NCI-H460 (cell line): ENCODE measurements around the gene SHC3. TPM values are rescaled to one million over a fixed set of nuclear protein-coding genes. Genes with fewer than 3 reads are reported as not detected.

Experiments used
- DNase-seq: peaks from one replicate; pipeline ENCODE4 v3.0.0-alpha.2; 2016; ENCODE audit warnings: low read depth; ENCODE audit errors: extremely low read depth
- total RNA-seq: library from RNA; depleted of rRNA; stranded (reverse); fragments of >200 nt; shearing (Covaris generic); gene quantifications from 2 replicates; pipeline ENCODE4 v1.2.3, GENCODE V29; 2014

Gene SHC3
- total RNA-seq, 1 experiment from 2014 or later: 2.4 TPM

GRCh38 chr9:88992556-88992955, 186.1 kb downstream of the SHC3 start:
- DNase-seq: no peak

DNA sequence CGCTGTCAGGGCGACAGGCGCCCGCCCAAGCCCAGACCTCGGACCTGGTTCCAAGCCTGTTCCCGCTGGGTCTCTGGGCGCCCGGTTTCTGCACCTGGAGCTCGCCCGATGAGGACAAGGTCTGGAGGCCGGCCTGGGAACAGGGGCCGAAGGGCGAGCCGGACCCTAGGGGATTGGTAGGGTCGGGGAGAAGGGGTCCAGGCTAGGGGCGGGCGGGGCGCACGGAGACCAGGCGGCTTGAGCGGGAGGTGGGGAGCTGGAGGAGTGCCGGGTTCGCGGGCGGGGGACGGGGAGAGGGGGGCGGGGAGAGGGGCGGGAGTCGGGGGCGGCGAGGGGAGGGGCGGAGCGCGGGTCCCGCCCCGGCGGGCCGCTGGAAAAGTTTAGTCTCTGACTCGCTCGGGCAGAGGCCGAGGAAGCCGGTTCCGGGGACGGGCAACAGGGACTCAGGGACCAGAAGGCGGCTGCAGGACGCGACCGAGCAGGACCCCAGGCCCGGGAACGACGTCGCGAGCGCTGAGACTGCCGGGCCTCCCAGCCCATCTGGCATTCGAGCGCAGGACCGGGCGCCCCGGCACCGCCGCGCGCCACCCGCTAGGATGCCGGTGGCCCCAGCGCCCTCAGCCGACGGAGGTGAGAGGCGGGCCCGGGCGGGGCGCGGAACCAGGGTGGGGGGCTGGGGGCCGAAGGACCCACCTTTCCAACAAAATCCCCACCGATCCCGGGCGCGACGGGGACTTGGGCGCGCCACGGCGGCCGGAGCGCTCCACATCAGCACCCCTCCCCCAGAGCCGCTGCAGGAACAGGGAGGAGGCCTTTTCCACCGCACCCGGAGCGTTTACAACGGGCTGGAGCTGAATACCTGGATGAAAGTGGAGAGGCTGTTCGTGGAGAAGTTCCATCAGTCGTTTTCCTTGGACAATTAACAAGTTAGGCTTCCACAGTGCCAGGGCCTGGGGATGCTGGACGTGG, 187.3 kb downstream of the SHC3 start, which contains the start of gene S1PR3:
TSS of gene S1PR3 (plus strand) at position 403 of the 969 bp plus-strand sequence. CDS start 9,733 bp downstream, outside the sequence.
- DNase-seq: no peak

- DNase-seq: no peak
Observed at GRCh38 chr9:88990729-88991065, 187.9 kb downstream of the SHC3 start.

DNA sequence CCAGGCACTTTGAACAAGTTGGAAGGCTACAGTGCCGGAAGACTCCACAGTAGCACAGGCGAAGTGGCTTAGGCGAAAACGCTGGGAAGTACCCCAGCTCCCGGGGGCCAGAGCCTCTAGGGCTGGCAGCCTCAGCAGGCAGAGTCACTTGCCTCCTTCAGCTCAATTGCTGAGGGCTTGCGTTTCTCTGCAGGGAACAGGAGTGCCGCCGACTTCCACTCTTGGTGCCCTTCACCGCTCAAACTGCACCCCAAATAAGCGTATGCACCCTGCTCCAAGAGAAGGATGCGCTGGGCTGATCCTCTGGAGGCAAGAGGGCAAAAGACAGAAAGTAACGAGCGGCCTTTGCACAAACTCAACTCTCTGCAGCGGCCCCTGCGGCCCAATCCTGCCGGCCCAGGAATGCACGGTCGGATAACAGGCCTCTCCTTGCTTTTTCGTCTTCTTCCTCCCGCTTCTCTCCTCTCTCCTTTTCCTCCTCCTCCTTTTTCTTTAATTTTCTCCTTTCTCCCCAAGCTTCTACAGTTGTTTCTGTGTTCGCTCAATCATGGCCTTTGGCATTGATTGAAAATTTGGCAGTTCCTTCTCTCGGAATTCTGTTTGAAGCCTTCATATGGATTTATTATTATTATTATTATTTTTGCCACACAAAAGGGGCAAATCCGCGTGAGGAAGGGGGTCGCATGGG, 188.4 kb downstream of the SHC3 start:
- no peak for DNase-seq

DNA sequence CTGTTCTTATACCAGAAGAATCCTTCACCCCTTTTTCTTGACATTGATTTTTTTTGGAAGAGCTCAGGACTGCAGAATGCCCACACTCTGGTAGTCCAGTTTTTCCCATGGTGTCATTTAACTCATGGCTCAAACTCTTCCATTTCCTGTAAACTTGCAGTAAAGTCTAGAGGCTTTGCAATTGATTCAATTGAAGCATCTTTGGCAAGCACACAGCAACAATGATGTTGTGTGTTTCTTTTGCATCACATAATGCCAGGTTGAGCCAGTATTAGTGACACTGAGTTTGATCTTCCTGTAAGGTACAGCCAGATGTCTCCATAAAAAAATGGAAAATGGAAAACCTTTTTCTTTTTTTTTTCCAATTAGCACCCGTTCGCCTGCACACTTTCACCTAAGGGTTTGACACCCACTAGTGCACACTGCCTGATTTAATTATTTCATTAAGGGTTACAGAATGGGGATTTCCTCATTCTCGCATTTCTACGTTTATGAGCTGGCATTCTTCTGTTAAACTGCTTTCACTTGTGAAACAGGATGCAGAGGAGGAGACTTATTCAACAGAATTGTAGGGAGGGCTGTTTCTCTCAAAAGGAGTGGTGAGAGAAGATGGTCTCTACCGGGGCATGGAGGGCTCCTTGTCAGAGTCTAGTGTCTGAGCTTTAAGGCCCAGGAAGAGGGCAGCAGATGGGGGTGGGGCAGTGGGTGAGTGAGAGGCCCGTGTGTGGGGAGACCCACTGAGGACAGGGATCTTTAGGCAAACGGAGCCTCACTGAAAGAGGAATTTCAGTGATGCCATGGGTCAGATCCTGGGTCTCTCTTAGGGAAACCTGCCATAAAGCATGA, 189.6 kb downstream of the SHC3 start:
- DNase-seq: no peak

- DNase-seq: no peak
Observed at GRCh38 chr9:88987661-88988060, 191.0 kb downstream of the SHC3 start.

GRCh38 chr9:88986776-88987175, 191.8 kb downstream of the SHC3 start:
- DNase-seq: no peak

- DNase-seq: no peak
Observed at GRCh38 chr9:88985616-88986015, 193.0 kb downstream of the SHC3 start.

GRCh38 chr9:88984543-88984883, 194.1 kb downstream of the SHC3 start:
- no peak for DNase-seq

- DNase-seq: no peak
Observed at GRCh38 chr9:88983865-88984542, 194.6 kb downstream of the SHC3 start.

DNA sequence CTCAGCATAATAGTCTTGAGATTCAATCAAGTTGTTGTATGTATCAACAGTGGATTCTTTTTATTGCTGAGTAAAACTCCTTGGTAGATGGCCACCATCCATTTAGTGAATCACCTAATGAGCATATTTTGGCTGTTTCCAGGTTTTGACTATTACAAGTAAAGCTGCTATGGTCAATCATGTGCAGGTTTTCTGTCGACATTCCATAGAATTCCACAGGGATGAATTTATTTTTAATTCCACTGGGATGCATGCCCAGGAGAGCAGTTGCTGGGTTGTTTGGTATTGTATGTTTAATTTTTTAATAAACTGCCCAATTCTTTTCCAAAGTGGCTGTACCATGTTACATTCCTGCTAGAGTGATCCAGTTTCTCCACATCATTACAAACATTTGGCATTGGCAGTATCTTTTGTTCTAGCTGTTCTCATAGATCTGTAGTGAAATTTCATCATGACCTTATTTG, 197.8 kb downstream of the SHC3 start:
- no peak for DNase-seq

DNA sequence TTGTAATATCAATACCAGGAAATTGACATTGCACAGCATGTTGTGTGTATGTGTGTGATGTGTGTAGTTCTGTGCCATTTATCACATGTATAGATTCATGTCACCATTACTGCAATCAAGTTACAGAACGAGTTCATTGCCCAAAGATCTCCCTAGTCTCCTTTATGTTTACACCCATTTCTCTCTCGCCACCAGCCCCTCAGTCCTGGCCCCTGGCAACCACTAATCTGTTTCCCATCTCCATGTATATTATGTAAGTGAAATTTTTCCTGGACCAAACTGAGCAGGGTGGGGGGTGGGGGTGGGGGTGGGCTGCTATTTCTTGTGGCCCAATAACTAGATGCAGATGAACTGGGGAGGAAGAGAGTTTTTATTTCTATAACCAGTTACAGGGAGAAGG, 198.8 kb downstream of the SHC3 start:
- no peak for DNase-seq

DNA sequence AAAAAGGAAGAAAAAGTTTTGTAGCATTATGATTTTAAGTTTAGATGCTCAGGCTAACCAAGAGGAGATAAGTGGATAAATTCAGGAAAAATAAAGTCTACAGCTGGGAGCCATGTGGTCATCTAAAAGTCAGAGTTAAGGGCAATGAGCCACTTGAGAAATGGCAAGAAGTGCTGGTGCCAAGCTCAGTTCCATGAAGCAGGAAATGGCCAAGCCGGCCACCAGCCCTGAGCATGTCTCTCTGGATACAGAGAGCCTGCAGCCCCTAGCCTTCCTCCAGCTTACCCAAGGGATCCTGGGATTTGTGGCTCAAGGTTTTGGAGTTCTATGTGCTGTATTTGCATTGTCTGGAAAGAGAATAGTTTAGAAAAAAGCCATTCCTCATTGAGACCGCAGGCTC, 199.6 kb downstream of the SHC3 start:
- no peak for DNase-seq

DNA sequence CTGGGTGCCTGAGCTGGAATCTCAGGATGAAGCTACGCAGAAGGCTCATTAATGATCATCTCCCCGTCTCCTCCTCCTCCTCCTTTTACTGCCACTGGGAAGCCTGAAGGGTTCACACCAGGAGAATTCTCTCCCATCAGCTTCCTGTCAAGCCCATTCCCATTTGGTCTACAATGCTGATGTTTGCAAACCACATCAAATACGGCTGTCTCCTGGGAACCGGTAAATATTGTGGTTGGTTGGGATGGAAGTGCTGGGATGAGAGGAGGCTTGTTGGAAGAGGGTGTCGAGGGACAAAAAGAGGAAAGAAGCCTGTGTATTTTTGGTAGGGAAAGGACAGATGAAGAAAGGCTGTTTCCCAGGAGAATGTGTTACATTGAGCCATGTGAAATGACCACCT, 200.6 kb downstream of the SHC3 start:
- no peak for DNase-seq

GRCh38 chr9:88976890-88977257, 201.7 kb downstream of the SHC3 start:
- no peak for DNase-seq

- DNase-seq: no peak
Observed at GRCh38 chr9:88975966-88976889, 202.4 kb downstream of the SHC3 start.

DNA sequence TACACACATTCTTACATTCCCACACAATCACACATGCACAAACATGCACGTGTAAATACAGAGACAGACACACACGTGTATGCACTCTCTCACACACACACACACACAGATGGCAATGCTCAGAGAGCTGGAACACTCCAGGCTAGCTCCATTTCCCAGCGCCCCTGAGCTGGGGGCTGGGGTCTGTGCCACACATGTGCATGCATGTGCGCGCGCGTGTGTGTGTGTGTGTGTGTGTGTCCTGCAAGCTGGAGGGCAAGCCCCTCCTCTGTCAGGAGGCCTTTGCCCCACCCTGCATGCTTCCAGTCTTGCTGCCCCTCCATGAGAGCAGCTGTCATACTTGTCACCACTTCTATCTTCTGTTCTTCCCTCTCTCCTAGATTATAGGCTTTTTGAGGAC, 204.0 kb downstream of the SHC3 start:
- no peak for DNase-seq

- no peak for DNase-seq
Observed at GRCh38 chr9:88973281-88974045, 205.2 kb downstream of the SHC3 start.

DNA sequence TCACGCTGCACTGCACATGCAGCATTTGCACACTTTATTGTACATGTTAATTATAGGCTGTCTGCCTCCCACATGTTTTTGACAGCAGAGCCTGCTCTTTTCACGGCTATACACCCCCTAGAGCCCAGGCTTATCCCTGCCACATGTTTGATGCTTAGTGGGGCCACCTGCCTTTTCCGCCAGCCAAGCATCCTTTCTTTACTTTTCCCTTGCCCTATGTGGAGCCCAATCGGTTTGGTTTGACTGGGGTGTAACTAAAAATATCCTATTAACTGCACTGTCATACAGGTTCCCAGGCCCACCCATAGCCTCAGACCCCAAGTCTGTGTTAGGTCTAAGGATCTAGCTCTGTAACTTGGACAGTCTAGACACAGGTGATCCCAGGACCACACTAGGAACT, 206.2 kb downstream of the SHC3 start:
- no peak for DNase-seq
